OCI-LY3 (cell line): ENCODE data around the gene ADGRV1.
A peak's percentile ranks its signal among the peaks of the same experiment; 100 is the strongest.

Experiments
- H2AFZ ChIP-seq: fragments of 200-600, 300-600 bp; shearing (Covaris generic); 2 replicates; pipeline ENCODE4 v1.6.0; 2014; ENCODE audit warnings: antibody characterized with exemption, low read depth, low read length
- H3K27ac ChIP-seq: fragments of 200-600, 300-600 bp; sonication (generic); 2 replicates; pipeline ENCODE4 v1.5.1; 2014; ENCODE audit warnings: mild to moderate bottlenecking, low read length, moderate library complexity, mixed read lengths
- H3K27me3 ChIP-seq: fragments of 200-600, 300-600 bp; sonication (generic); 2 replicates; pipeline ENCODE4 v1.6.1; 2014; ENCODE audit warnings: low read depth, low read length, mixed read lengths
- H3K36me3 ChIP-seq: fragments of 200-600, 300-600 bp; sonication (generic); replicated peaks from 2 replicates; pipeline ENCODE3; 2014; ENCODE audit warnings: low read depth, low read length, mixed read lengths
- H3K4me1 ChIP-seq: fragments of 300-600, 200-600 bp; sonication (generic); 2 replicates; pipeline ENCODE4 v1.6.1; 2014; ENCODE audit warnings: low read length, mixed read lengths
- H3K4me2 ChIP-seq: fragments of 200-600, 300-600 bp; sonication (generic); 2 replicates; pipeline ENCODE4 v1.6.1; 2014; ENCODE audit warnings: low read length, mixed read lengths
- H3K4me3 ChIP-seq: fragments of 300-600, 200-600 bp; sonication (generic); 2 replicates; pipeline ENCODE4 v1.5.1; 2014; ENCODE audit warnings: antibody characterized with exemption, mild to moderate bottlenecking, low read length, moderate library complexity
- H3K79me2 ChIP-seq: fragments of 300-600, 200-600 bp; shearing (Covaris generic); 2 replicates; pipeline ENCODE4 v1.6.1; 2014; ENCODE audit warnings: mild to moderate bottlenecking, low read length, mixed read lengths
- H3K9ac ChIP-seq: fragments of 300-600, 200-600 bp; shearing (Covaris generic); 2 replicates; pipeline ENCODE4 v1.6.0; 2014; ENCODE audit warnings: mild to moderate bottlenecking, low read length, moderate library complexity
- H3K9me3 ChIP-seq: fragments of 200-600, 300-600 bp; shearing (Covaris generic); 2 replicates; pipeline ENCODE4 v1.6.1; 2014; ENCODE audit warnings: low read length, mixed read lengths; ENCODE audit not compliant: insufficient read depth
- H4K20me1 ChIP-seq: fragments of 200-600, 300-600 bp; sonication (generic); 2 replicates; pipeline ENCODE4 v1.6.1; 2016; ENCODE audit warnings: low read length, mixed read lengths; ENCODE audit not compliant: insufficient read depth
- CTCF ChIP-seq: fragments of 200-600, 300-600 bp; sonication (generic); IDR thresholded peaks from 2 replicates; pipeline ENCODE4 v1.5.1; 2014; ENCODE audit warnings: antibody characterized with exemption, low read length, low read depth
- EZH2phosphoT487 ChIP-seq: fragments of 200-600 bp; shearing (Covaris generic); IDR thresholded peaks from 2 replicates; pipeline ENCODE4 v1.6.1; 2018; ENCODE audit warnings: antibody characterized with exemption, mixed run types, low read depth

ADGRV1 gene

DNA sequence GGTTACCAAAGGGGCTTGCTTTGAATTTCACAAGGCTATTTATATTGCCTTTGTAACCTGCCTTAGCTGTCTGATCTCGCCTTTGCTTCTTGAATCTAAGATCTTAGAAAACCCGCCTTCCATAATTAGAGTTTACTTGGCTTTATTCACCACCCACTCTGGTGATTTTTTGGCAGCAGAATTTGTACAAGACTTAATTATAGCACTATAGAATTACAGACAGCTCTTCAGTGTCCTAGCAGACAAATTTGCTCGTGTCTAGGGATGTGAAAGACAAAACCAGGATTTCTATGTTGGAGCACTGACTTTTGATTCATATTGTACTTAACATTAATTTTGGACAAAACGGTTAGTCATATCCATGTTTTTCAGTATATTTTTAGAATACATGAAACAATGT is 306.6 kb downstream of the ADGRV1 start:
- Histone ChIP-seq H3K9me3 (no peaks in the 10 kb centered on the region), H3K9ac (no peak overlapping the region), H3K4me2 (no peak overlapping the region), H3K4me1 (no peaks in the 10 kb centered on the region), H3K27me3 (peaks cover 6% of the 10 kb centered on the region; the same call in 1 of the 2 replicates), H4K20me1 (no peaks in the 10 kb centered on the region), H3K36me3 (no peaks in the 10 kb centered on the region), H3K4me3 (no peak overlapping the region), H2AFZ (no peak overlapping the region), H3K27ac (no peak overlapping the region), H3K79me2 (no peaks in the 10 kb centered on the region)
- TF ChIP-seq EZH2phosphoT487 (no peak), CTCF (no peak)

- H3K36me3 ChIP-seq, result no peaks in the 10 kb centered on the region
- peaks cover 6% of the 10 kb centered on the region; the same call in 1 of the 2 replicates for H3K27me3 ChIP-seq
- no peaks in the 10 kb centered on the region for H3K79me2 ChIP-seq
- peaks cover 2% of the 10 kb centered on the region for H3K4me1 ChIP-seq
- H3K4me2 ChIP-seq, result peak overlapping the region; percentile 43
- H3K9ac ChIP-seq, result no peak overlapping the region
- no peak overlapping the region for H3K27ac ChIP-seq
- H3K4me3 ChIP-seq, result peak overlapping the region; percentile 25; the same call in 1 of the 2 replicates
- TF ChIP-seq CTCF (peak; percentile 48), EZH2phosphoT487 (no peak)
- no peak overlapping the region for H2AFZ ChIP-seq
- H4K20me1 ChIP-seq, result no peaks in the 10 kb centered on the region
- H3K9me3 ChIP-seq, result no peaks in the 10 kb centered on the region
Observed at GRCh38 chr5:90866333-90866732, 307.7 kb downstream of the ADGRV1 start.

DNA sequence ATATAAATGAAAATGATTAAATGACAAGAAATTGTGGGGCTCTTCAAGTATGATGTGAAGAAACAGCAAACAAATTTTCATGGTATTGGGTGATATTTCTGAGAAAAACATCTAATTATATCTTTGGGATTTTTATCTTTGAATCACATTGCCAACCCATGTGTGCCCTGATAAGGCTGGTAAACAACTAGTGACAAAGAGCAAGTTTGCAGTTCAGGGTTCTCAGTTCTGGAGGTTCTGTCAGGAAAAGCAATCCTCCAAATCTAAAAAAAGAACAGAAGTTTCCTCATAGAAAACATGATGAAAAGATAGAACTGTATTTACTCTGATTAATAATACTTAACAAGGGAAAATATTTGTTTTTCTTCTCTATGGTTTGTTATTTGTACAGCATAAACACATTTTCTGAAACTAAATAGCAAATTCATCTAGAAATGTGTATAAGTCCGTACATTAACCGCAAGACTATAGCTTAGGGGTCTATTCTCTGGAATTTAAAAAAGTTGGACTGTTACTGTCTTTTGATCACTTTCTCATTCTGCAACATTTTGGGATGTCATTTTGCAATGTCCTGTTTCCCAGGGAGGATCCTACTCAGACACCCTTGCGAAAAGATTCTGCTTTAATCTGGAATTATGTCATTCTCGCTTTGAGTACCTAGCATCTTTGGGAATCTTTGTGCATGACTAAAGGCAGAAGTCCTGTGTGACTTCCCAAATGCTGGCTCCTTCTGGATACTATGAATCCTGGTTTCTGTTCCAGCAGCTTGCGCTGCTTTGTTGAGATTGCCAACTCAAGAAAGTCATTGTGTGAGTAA is 308.5 kb downstream of the ADGRV1 start:
- no peak overlapping the region for H2AFZ ChIP-seq
- H3K27me3 ChIP-seq, result peaks cover 6% of the 10 kb centered on the region; the same call in 1 of the 2 replicates
- no peak overlapping the region for H3K27ac ChIP-seq
- no peaks in the 10 kb centered on the region for H3K79me2 ChIP-seq
- no peak overlapping the region for H3K9ac ChIP-seq
- peaks cover 10% of the 10 kb centered on the region for H3K4me1 ChIP-seq
- H3K9me3 ChIP-seq, result no peaks in the 10 kb centered on the region
- TF ChIP-seq CTCF (no peak), EZH2phosphoT487 (no peak)
- H4K20me1 ChIP-seq, result no peaks in the 10 kb centered on the region
- no peak overlapping the region for H3K4me3 ChIP-seq
- H3K4me2 ChIP-seq, result no peak overlapping the region
- no peaks in the 10 kb centered on the region for H3K36me3 ChIP-seq

- Histone ChIP-seq H3K79me2 (no peaks in the 10 kb centered on the region), H3K27me3 (peaks cover 6% of the 10 kb centered on the region; the same call in 1 of the 2 replicates), H3K27ac (no peak overlapping the region), H2AFZ (no peak overlapping the region), H4K20me1 (no peaks in the 10 kb centered on the region), H3K9ac (no peak overlapping the region), H3K4me3 (no peak overlapping the region), H3K36me3 (no peaks in the 10 kb centered on the region), H3K4me2 (no peak overlapping the region), H3K9me3 (no peaks in the 10 kb centered on the region), H3K4me1 (peaks cover 18% of the 10 kb centered on the region)
- no peak for TF ChIP-seq EZH2phosphoT487
- TF ChIP-seq CTCF, result no peak
Observed at GRCh38 chr5:90868799-90869198, 310.2 kb downstream of the ADGRV1 start.
